WTC11 (cell line): ENCODE results near the gene HOXB1. TPM values are rescaled to one million over a fixed set of nuclear protein-coding genes. Genes with fewer than 3 reads are reported as not detected.

Experiments
- ATAC-seq: fragments of 200-7000 bp; cut with Tn5 transposase; 2 replicates; pipeline ENCODE4 v1.10.0; 2021; ENCODE audit warnings: mild to moderate bottlenecking, moderate library complexity
- CTCF ChIA-PET: fragments of 300-600 bp; sonication (Branson Sonifier 250); formaldehyde crosslinking; loops from one replicate; lab custom pipeline; 2021; ENCODE audit warnings: antibody characterized with exemption; lab: Charles Lee
- POLR2A ChIA-PET: fragments of 350-600 bp; sonication (Branson Sonifier 250); formaldehyde crosslinking; loops from one replicate; lab custom pipeline; 2021; ENCODE audit warnings: antibody characterized with exemption; lab: Charles Lee
- DNase-seq: peaks from one replicate; pipeline ENCODE4 v3.0.0; 2021; ENCODE audit warnings: low spot score
- H3K27ac Mint-ChIP-seq: 2 replicates; pipeline ENCODE4 v1.8.0; 2021; ENCODE audit warnings: mixed read lengths
- H3K27me3 Mint-ChIP-seq: 2 replicates; pipeline ENCODE4 v1.8.0; 2021; ENCODE audit warnings: low read depth, mild to moderate bottlenecking, moderate library complexity, mixed read lengths
- H3K36me3 Mint-ChIP-seq: 2 replicates; pipeline ENCODE4 v1.8.0; 2021; ENCODE audit warnings: mixed read lengths
- H3K4me1 Mint-ChIP-seq: 2 replicates; pipeline ENCODE4 v1.8.0; 2022; ENCODE audit warnings: mixed read lengths
- H3K4me3 Mint-ChIP-seq: 2 replicates; pipeline ENCODE4 v1.8.0; 2021; ENCODE audit warnings: mild to moderate bottlenecking, moderate library complexity, mixed read lengths
- H3K9me3 Mint-ChIP-seq: 2 replicates; pipeline ENCODE4 v1.8.0; 2021; ENCODE audit warnings: mixed read lengths
- ATF1 ChIP-seq: sonication (generic); formaldehyde crosslinking; IDR thresholded peaks from 2 replicates; pipeline ENCODE4 v1.8.1; 2023; ENCODE audit warnings: mild to moderate bottlenecking, moderate library complexity, missing genetic modification reagents
- CREM ChIP-seq: sonication (generic); formaldehyde crosslinking; IDR thresholded peaks from 2 replicates; pipeline ENCODE4 v1.8.1; 2022; ENCODE audit warnings: mild to moderate bottlenecking, missing genetic modification reagents, moderate library complexity
- EMX1 ChIP-seq: fragments of 250-450 bp; sonication (Bioruptor Pico); IDR thresholded peaks from 2 replicates; pipeline ENCODE4 v1.8.0; 2021; ENCODE audit warnings: mild to moderate bottlenecking
- ESRRA ChIP-seq: sonication (generic); formaldehyde crosslinking; IDR thresholded peaks from 2 replicates; pipeline ENCODE4 v1.8.1; 2022; ENCODE audit warnings: mild to moderate bottlenecking, missing genetic modification reagents, borderline replicate concordance
- GABPB1 ChIP-seq: sonication (generic); formaldehyde crosslinking; IDR thresholded peaks from 2 replicates; pipeline ENCODE4 v1.8.1; 2023; ENCODE audit warnings: mild to moderate bottlenecking, missing genetic modification reagents
- GTF2I ChIP-seq: fragments of 250-450 bp; sonication (Bioruptor Pico); conservative IDR thresholded peaks from 2 replicates; pipeline ENCODE4 v1.4.0; 2021; ENCODE audit warnings: mild to moderate bottlenecking
- JAZF1 ChIP-seq: fragments of 250-450 bp; sonication (Bioruptor Pico); IDR thresholded peaks from 2 replicates; pipeline ENCODE4 v1.9.0; 2021; ENCODE audit warnings: moderate library complexity, mild to moderate bottlenecking, inconsistent platforms
- JUN ChIP-seq: sonication (generic); formaldehyde crosslinking; IDR thresholded peaks from 2 replicates; pipeline ENCODE4 v1.8.0; 2023; ENCODE audit warnings: mild to moderate bottlenecking, missing genetic modification reagents
- KAT7 ChIP-seq: sonication (generic); formaldehyde crosslinking; IDR thresholded peaks from 2 replicates; pipeline ENCODE4 v1.8.1; 2023; ENCODE audit warnings: missing genetic modification reagents, mild to moderate bottlenecking, borderline replicate concordance
- MYBL2 ChIP-seq: sonication (generic); formaldehyde crosslinking; IDR thresholded peaks from 2 replicates; pipeline ENCODE4 v1.8.1; 2023; ENCODE audit warnings: mild to moderate bottlenecking, moderate library complexity, missing genetic modification reagents
- RELA ChIP-seq: sonication (generic); formaldehyde crosslinking; IDR thresholded peaks from 2 replicates; pipeline ENCODE4 v1.8.1; 2022; ENCODE audit warnings: missing genetic modification reagents, mild to moderate bottlenecking, borderline replicate concordance
- ZNF138 ChIP-seq: sonication (generic); formaldehyde crosslinking; conservative IDR thresholded peaks from 2 replicates; pipeline ENCODE4 v1.8.1; 2022; ENCODE audit warnings: mild to moderate bottlenecking, moderate library complexity, missing genetic modification reagents
- total RNA-seq: library from RNA; stranded (reverse); gene quantifications from 3 replicates; pipeline ENCODE4 v1.2.3, GENCODE V29; 2021
- TF ChIP-seq, protein P1 (sequence below): sonication (generic); formaldehyde crosslinking; IDR thresholded peaks from 2 replicates; pipeline ENCODE4 v1.8.1; 2022; ENCODE audit warnings: mild to moderate bottlenecking, missing genetic modification reagents, moderate library complexity, borderline replicate concordance
- TF ChIP-seq, protein P2 (sequence below): sonication (generic); formaldehyde crosslinking; IDR thresholded peaks from 2 replicates; pipeline ENCODE4 v1.8.0; 2022; ENCODE audit warnings: missing genetic modification reagents
- TF ChIP-seq, protein P3 (sequence below): sonication (generic); formaldehyde crosslinking; IDR thresholded peaks from 2 replicates; pipeline ENCODE4 v1.8.1; 2023; ENCODE audit warnings: mild to moderate bottlenecking, missing genetic modification reagents
- TF ChIP-seq, protein P4 (sequence below): sonication (generic); formaldehyde crosslinking; IDR thresholded peaks from 2 replicates; pipeline ENCODE4 v1.8.1; 2023; ENCODE audit warnings: mild to moderate bottlenecking, missing genetic modification reagents, moderate library complexity
- TF ChIP-seq, protein P5 (sequence below): sonication (generic); formaldehyde crosslinking; IDR thresholded peaks from 2 replicates; pipeline ENCODE4 v1.8.1; 2022; ENCODE audit warnings: low read depth, missing genetic modification reagents, borderline replicate concordance
- TF ChIP-seq, protein P6 (sequence below): sonication (generic); formaldehyde crosslinking; IDR thresholded peaks from 2 replicates; pipeline ENCODE4 v1.8.1; 2022; ENCODE audit warnings: missing genetic modification reagents, borderline replicate concordance
- TF ChIP-seq, protein P7 (sequence below): sonication (generic); formaldehyde crosslinking; IDR thresholded peaks from 2 replicates; pipeline ENCODE4 v1.8.1; 2023; ENCODE audit warnings: mild to moderate bottlenecking, missing genetic modification reagents, moderate library complexity
- TF ChIP-seq, protein P8 (sequence below): sonication (generic); formaldehyde crosslinking; IDR thresholded peaks from 2 replicates; pipeline ENCODE4 v1.8.0; 2022; ENCODE audit warnings: mild to moderate bottlenecking, missing genetic modification reagents

HOXB1 gene
- total RNA-seq, 1 experiment from 2014 or later: 0.63 TPM

DNA sequence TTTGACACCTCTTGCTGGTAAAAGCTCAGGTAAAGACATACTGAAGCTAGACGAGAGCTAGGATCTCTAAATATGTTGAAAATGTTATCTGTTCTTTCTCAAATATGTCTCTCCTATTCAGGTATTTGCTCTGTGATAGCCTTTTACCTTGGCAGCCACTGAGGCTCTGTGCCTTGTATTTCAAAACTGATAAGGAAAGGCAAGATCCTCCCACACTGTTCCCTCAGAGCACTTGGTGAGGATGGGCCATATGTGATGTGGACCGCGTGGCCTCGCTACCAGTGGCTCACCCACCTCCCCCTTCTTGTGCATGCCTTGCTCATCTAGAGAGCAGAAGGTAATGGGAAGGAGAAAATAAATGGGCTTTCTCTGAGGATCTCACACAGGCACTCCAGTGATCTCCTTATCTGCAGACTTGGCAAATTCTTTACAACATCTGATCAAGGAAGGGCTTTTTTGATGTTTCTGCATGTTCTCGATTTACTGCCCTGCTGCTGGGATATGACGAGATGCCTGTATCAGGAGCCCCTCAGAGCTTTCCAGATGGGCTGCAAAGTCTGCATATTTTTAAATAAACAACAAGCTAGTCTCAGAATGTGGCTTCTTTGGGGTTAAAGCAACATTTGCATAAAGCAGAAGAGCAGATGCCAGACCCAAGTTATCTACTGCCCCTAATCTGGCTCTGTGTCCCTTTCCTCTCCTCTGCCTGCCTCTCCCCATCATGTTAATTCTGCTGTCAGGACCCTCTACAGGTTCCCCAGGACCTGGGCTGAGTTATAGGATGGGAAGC is 16.9 kb downstream of the HOXB1 start:
- H3K27ac Mint-ChIP-seq: no peak overlapping the region
- ATAC-seq: no peak
- DNase-seq: no peak
- H3K27me3 Mint-ChIP-seq: peaks cover 63% of the 10 kb centered on the region
- H3K9me3 Mint-ChIP-seq: peaks cover 5% of the 10 kb centered on the region
- H3K4me1 Mint-ChIP-seq: peaks cover 39% of the 10 kb centered on the region
- TF ChIP-seq ESRRA (no peak), RELA (CRISPR knock-in tag) (no peak), GTF2I (CRISPR knock-in tag) (no peak), JAZF1 (CRISPR knock-in tag) (no peak), CREM (no peak)
- ChIA-PET POLR2A (interaction anchor here (0.7 kb wide), 1 partner anchor 186 kb away, joined by 3 read pairs; no protein-coding TSS in a partner anchor), CTCF (interaction anchor here (1.0 to 1.2 kb wide), 3 partner anchors 10 to 13 kb away, joined by 3 read pairs; no protein-coding TSS in a partner anchor)
- no peak overlapping the region for H3K4me3 Mint-ChIP-seq
- H3K36me3 Mint-ChIP-seq: no peaks in the 10 kb centered on the region

DNA sequence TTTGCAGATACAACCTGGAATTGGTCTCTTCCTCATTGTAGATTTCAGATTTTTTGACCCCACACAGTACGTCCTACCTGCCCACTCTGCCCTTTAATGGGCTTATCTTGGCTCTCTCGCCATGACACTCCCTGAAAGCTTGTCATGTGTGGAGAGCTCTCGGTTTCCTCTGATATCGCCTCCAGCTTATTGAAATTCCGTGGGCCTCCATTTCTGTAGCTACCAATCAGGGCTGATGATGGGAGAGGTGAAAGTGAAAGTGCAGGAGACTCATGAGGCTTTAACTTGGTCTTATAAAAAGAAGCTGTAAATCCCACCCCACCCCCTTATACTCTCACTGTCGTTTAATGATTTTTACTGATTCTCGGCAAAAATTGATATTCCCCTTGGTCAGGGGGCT is 17.7 kb downstream of the HOXB1 start:
- DNase-seq (no peak), ATAC-seq (no peak)
- no peak overlapping the region for H3K4me3 Mint-ChIP-seq
- ChIA-PET CTCF (interaction anchor here (1.0 to 1.2 kb wide), 2 partner anchors 12 to 14 kb away, joined by 3 read pairs; no protein-coding TSS in a partner anchor), POLR2A (interaction anchor here (0.7 kb wide), 1 partner anchor 185 kb away, joined by 3 read pairs; no protein-coding TSS in a partner anchor)
- H3K9me3 Mint-ChIP-seq: peaks cover 5% of the 10 kb centered on the region
- no peaks in the 10 kb centered on the region for H3K36me3 Mint-ChIP-seq
- H3K4me1 Mint-ChIP-seq: peaks cover 39% of the 10 kb centered on the region
- H3K27me3 Mint-ChIP-seq: peaks cover 55% of the 10 kb centered on the region
- H3K27ac Mint-ChIP-seq: no peak overlapping the region
- TF ChIP-seq, protein P1, sequence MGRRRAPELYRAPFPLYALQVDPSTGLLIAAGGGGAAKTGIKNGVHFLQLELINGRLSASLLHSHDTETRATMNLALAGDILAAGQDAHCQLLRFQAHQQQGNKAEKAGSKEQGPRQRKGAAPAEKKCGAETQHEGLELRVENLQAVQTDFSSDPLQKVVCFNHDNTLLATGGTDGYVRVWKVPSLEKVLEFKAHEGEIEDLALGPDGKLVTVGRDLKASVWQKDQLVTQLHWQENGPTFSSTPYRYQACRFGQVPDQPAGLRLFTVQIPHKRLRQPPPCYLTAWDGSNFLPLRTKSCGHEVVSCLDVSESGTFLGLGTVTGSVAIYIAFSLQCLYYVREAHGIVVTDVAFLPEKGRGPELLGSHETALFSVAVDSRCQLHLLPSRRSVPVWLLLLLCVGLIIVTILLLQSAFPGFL: no peak
- TF ChIP-seq JUN (CRISPR knock-in tag): no peak
- TF ChIP-seq, protein P2, sequence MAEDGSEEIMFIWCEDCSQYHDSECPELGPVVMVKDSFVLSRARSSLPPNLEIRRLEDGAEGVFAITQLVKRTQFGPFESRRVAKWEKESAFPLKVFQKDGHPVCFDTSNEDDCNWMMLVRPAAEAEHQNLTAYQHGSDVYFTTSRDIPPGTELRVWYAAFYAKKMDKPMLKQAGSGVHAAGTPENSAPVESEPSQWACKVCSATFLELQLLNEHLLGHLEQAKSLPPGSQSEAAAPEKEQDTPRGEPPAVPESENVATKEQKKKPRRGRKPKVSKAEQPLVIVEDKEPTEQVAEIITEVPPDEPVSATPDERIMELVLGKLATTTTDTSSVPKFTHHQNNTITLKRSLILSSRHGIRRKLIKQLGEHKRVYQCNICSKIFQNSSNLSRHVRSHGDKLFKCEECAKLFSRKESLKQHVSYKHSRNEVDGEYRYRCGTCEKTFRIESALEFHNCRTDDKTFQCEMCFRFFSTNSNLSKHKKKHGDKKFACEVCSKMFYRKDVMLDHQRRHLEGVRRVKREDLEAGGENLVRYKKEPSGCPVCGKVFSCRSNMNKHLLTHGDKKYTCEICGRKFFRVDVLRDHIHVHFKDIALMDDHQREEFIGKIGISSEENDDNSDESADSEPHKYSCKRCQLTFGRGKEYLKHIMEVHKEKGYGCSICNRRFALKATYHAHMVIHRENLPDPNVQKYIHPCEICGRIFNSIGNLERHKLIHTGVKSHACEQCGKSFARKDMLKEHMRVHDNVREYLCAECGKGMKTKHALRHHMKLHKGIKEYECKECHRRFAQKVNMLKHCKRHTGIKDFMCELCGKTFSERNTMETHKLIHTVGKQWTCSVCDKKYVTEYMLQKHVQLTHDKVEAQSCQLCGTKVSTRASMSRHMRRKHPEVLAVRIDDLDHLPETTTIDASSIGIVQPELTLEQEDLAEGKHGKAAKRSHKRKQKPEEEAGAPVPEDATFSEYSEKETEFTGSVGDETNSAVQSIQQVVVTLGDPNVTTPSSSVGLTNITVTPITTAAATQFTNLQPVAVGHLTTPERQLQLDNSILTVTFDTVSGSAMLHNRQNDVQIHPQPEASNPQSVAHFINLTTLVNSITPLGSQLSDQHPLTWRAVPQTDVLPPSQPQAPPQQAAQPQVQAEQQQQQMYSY (CRISPR knock-in tag): no peak
- TF ChIP-seq, protein P3, sequence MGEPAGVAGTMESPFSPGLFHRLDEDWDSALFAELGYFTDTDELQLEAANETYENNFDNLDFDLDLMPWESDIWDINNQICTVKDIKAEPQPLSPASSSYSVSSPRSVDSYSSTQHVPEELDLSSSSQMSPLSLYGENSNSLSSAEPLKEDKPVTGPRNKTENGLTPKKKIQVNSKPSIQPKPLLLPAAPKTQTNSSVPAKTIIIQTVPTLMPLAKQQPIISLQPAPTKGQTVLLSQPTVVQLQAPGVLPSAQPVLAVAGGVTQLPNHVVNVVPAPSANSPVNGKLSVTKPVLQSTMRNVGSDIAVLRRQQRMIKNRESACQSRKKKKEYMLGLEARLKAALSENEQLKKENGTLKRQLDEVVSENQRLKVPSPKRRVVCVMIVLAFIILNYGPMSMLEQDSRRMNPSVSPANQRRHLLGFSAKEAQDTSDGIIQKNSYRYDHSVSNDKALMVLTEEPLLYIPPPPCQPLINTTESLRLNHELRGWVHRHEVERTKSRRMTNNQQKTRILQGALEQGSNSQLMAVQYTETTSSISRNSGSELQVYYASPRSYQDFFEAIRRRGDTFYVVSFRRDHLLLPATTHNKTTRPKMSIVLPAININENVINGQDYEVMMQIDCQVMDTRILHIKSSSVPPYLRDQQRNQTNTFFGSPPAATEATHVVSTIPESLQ (CRISPR knock-in tag): no peak
- no peak for TF ChIP-seq GABPB1 (CRISPR knock-in tag)
- no peak for TF ChIP-seq KAT7 (CRISPR knock-in tag)
- no peak for TF ChIP-seq ZNF138
- TF ChIP-seq, protein P4, sequence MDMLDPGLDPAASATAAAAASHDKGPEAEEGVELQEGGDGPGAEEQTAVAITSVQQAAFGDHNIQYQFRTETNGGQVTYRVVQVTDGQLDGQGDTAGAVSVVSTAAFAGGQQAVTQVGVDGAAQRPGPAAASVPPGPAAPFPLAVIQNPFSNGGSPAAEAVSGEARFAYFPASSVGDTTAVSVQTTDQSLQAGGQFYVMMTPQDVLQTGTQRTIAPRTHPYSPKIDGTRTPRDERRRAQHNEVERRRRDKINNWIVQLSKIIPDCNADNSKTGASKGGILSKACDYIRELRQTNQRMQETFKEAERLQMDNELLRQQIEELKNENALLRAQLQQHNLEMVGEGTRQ (CRISPR knock-in tag): no peak
- no peak for TF ChIP-seq MYBL2 (CRISPR knock-in tag)
- TF ChIP-seq, protein P5, sequence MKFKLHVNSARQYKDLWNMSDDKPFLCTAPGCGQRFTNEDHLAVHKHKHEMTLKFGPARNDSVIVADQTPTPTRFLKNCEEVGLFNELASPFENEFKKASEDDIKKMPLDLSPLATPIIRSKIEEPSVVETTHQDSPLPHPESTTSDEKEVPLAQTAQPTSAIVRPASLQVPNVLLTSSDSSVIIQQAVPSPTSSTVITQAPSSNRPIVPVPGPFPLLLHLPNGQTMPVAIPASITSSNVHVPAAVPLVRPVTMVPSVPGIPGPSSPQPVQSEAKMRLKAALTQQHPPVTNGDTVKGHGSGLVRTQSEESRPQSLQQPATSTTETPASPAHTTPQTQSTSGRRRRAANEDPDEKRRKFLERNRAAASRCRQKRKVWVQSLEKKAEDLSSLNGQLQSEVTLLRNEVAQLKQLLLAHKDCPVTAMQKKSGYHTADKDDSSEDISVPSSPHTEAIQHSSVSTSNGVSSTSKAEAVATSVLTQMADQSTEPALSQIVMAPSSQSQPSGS: no peak
- TF ChIP-seq, protein P6, sequence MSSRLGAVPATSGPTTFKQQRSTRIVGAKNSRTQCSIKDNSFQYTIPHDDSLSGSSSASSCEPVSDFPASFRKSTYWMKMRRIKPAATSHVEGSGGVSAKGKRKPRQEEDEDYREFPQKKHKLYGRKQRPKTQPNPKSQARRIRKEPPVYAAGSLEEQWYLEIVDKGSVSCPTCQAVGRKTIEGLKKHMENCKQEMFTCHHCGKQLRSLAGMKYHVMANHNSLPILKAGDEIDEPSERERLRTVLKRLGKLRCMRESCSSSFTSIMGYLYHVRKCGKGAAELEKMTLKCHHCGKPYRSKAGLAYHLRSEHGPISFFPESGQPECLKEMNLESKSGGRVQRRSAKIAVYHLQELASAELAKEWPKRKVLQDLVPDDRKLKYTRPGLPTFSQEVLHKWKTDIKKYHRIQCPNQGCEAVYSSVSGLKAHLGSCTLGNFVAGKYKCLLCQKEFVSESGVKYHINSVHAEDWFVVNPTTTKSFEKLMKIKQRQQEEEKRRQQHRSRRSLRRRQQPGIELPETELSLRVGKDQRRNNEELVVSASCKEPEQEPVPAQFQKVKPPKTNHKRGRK (CRISPR knock-in tag): no peak
- TF ChIP-seq ATF1 (CRISPR knock-in tag): no peak
- TF ChIP-seq, protein P7, sequence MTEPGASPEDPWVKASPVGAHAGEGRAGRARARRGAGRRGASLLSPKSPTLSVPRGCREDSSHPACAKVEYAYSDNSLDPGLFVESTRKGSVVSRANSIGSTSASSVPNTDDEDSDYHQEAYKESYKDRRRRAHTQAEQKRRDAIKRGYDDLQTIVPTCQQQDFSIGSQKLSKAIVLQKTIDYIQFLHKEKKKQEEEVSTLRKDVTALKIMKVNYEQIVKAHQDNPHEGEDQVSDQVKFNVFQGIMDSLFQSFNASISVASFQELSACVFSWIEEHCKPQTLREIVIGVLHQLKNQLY (CRISPR knock-in tag): no peak
- TF ChIP-seq, protein P8, sequence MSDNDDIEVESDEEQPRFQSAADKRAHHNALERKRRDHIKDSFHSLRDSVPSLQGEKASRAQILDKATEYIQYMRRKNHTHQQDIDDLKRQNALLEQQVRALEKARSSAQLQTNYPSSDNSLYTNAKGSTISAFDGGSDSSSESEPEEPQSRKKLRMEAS (CRISPR knock-in tag): no peak
- TF ChIP-seq EMX1: no peak
